Chondrocyte (in vitro differentiated cells): Measurements from ENCODE around the gene PPARG. TPM values are rescaled to one million over a fixed set of nuclear protein-coding genes. Genes with fewer than 3 reads are reported as not detected.
A peak's percentile ranks its signal among the peaks of the same experiment; 100 is the strongest.

Experiments
- DNase-seq: peaks from one replicate; pipeline ENCODE4 v3.0.0; 2021; ENCODE audit warnings: mixed read lengths, low spot score
- H3K27ac Mint-ChIP-seq: one replicate; pipeline ENCODE4 v1.8.0; 2021; ENCODE audit warnings: mild to moderate bottlenecking, moderate library complexity, mixed read lengths; ENCODE audit not compliant: unreplicated experiment
- H3K27me3 Mint-ChIP-seq: 2 replicates; pipeline ENCODE4 v1.8.0; 2021; ENCODE audit warnings: low read depth, mixed read lengths
- H3K36me3 Mint-ChIP-seq: 2 replicates; pipeline ENCODE4 v1.8.0; 2021; ENCODE audit warnings: low read depth, mixed read lengths
- H3K4me1 Mint-ChIP-seq: 2 replicates; pipeline ENCODE4 v1.8.0; 2021; ENCODE audit warnings: low read depth, mild to moderate bottlenecking, mixed read lengths
- H3K4me3 Mint-ChIP-seq: one replicate; pipeline ENCODE4 v1.8.0; 2021; ENCODE audit warnings: mild to moderate bottlenecking, moderate library complexity, mixed read lengths; ENCODE audit not compliant: unreplicated experiment
- H3K9me3 Mint-ChIP-seq: 2 replicates; pipeline ENCODE4 v1.8.0; 2021; ENCODE audit warnings: low read depth, mixed read lengths
- CTCF ChIP-seq: fragments of 200-600 bp; sonication (generic); IDR thresholded peaks from 2 replicates; pipeline ENCODE4 v1.5.0; 2021; ENCODE audit warnings: antibody characterized with exemption, mild to moderate bottlenecking, moderate library complexity
- long read RNA-seq: library from polyadenylated mRNA; stranded (forward); transcript quantifications from one replicate; pipeline ENCODE4 v2.0.0, GENCODE V29; 2021
- total RNA-seq: library from RNA; stranded (reverse); gene quantifications from 3 replicates; pipeline ENCODE4 v1.2.1, GENCODE V29; 2021

Gene PPARG
- total RNA-seq, result 3.3 to 9.7 TPM (median 9.2 TPM) in 3 replicates
- long read RNA-seq, transcript PPARG-202 (8 exons, 1,870 nt), result major isoform, 6 of 19 reads
- long read RNA-seq, transcript PPARG-207 (7 exons, 1,722 nt), result minor isoform, 5 of 19 reads
- long read RNA-seq, partial matches to known transcripts, result 0 of 19 reads
- long read RNA-seq, other reads (novel, unspliced or antisense), result 2 of 19 reads

GRCh38 chr3:12288182-12289129 lies at the start of gene PPARG:
Gene PPARG, plus strand, starts transcription at chr3:12289070. Its CDS starts 90,642 bp downstream, at chr3:12379712.
- DNase-seq, result no peak
- Mint-ChIP-seq H3K9me3 (no peaks in the 10 kb centered on the region), H3K4me3 (peak within 1 kb of the TSS; percentile 75), H3K4me1 (peaks cover 14% of the 10 kb centered on the region), H3K27me3 (peaks cover 7% of the 10 kb centered on the region), H3K27ac (no peak within 1 kb of the TSS), H3K36me3 (no peaks in the 10 kb centered on the region)
- TF ChIP-seq CTCF, result no peak

- peaks cover 2% of the 10 kb centered on the region for H3K36me3 Mint-ChIP-seq
- no peak for DNase-seq
- no peaks in the 10 kb centered on the region for H3K9me3 Mint-ChIP-seq
- no peak overlapping the region for H3K4me3 Mint-ChIP-seq
- H3K27me3 Mint-ChIP-seq, result peaks cover 12% of the 10 kb centered on the region
- peaks cover 7% of the 10 kb centered on the region for H3K4me1 Mint-ChIP-seq
- no peak for TF ChIP-seq CTCF
- H3K27ac Mint-ChIP-seq, result no peak overlapping the region
Measured at GRCh38 chr3:12239301-12239700, 49.6 kb upstream of the PPARG start.

- peaks cover 24% of the 10 kb centered on the region for H3K27me3 Mint-ChIP-seq
- H3K9me3 Mint-ChIP-seq, result peaks cover 5% of the 10 kb centered on the region
- H3K27ac Mint-ChIP-seq, result no peak overlapping the region
- DNase-seq, result no peak
- no peak for TF ChIP-seq CTCF
- peaks cover 2% of the 10 kb centered on the region for H3K36me3 Mint-ChIP-seq
- no peak overlapping the region for H3K4me3 Mint-ChIP-seq
- no peaks in the 10 kb centered on the region for H3K4me1 Mint-ChIP-seq
Measured at GRCh38 chr3:12242772-12243171, 46.1 kb upstream of the PPARG start.

- no peak for TF ChIP-seq CTCF
- H3K27me3 Mint-ChIP-seq, result peaks cover 20% of the 10 kb centered on the region
- H3K4me1 Mint-ChIP-seq, result no peaks in the 10 kb centered on the region
- peaks cover 20% of the 10 kb centered on the region for H3K9me3 Mint-ChIP-seq
- no peak for DNase-seq
- no peaks in the 10 kb centered on the region for H3K36me3 Mint-ChIP-seq
- no peak overlapping the region for H3K4me3 Mint-ChIP-seq
- no peak overlapping the region for H3K27ac Mint-ChIP-seq
Measured at GRCh38 chr3:12246497-12247163, 42.2 kb upstream of the PPARG start.

GRCh38 chr3:12247411-12247810 lies 41.5 kb upstream of the PPARG start:
- DNase-seq, result no peak
- no peaks in the 10 kb centered on the region for H3K36me3 Mint-ChIP-seq
- H3K9me3 Mint-ChIP-seq, result peaks cover 20% of the 10 kb centered on the region
- no peaks in the 10 kb centered on the region for H3K4me1 Mint-ChIP-seq
- no peak for TF ChIP-seq CTCF
- H3K27me3 Mint-ChIP-seq, result peaks cover 20% of the 10 kb centered on the region
- no peak overlapping the region for H3K4me3 Mint-ChIP-seq
- no peak overlapping the region for H3K27ac Mint-ChIP-seq
